ENCODE results near the gene TRIM74.
A peak's percentile ranks its signal among the peaks of the same experiment; 100 is the strongest.
"Not testable (repeated sequence)": the region's sequence is repeated elsewhere in the genome, so short reads cannot be mapped to it uniquely, and the experiment has no call there.

TRIM74 gene

DNA sequence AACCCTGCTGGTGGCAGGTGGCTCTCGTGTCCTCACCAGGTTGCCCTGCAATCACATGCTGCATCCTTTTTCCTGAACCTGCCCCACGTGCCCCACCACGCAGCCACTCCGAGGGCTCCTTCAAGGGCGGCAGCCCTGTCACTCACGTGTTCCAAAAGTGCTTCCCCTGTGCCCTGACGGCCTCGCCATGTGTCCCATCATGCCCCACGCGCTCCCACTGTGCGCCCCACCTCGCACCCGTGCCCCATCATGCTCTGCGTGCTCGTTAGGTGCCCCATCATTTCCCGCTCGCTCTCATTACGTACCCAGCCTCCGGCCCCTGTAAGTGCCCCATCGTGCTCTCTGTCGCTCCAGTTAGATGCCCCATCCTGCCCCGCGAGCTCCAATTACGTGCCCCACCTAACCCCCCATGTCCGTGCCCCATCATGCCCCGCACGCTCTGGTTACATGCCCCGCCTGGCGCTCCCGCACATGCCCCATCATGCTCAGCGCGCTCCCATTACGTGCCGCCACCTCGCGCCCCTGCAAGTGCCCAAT is at the start of gene TRIM74:
TSS of gene TRIM74 (minus strand) at position 487 of the 537 bp plus-strand sequence. CDS start 3,309 bp downstream, outside the sequence.
- DNase-seq (ENCODE audit: low read depth in 3 of 3, low spot score in 1 of 3), result not testable (repeated sequence)

- DNase-seq (ENCODE audit: low read depth in 3 of 3, low spot score in 1 of 3), result not testable (repeated sequence)
Observed at GRCh38 chr7:73006491-73006890, 37.2 kb upstream of the TRIM74 start.

DNA sequence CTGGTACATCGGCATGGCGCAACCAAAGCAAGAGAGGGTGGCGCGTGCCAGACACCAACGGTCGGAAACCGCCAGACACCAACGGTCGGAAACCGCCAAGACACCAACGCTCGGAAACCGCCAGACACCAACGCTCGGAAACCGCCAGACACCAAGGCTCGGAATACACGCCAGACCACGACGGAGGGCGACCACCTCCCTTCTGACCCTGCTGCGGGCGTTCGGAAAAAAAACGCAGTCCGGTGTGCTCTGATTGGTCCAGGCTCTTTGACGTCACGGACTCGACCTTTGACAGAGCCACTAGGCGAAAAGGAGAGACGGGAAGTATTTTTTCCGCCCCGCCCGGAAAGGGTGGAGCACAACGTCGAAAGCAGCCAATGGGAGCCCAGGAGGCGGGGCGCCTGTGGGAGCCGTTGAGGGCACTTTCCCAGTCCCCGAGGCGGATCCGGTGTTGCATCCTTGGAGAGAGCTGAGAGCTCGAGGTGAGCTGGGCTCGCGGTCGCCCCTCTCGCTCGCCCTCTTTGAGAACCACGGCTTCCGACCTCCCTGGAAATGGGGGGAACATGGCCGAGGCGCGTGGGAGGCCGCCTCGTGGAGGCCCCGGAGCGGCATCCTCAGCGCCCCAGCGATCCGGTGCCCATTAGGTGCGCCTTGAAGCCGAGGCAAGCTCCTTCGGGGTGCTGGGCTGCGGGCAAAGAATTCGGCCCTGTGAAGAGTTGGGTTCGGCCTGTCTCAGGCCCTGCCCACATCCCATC is 36.6 kb upstream of the TRIM74 start:
- peak; percentile 68 to 76 (median 76) for DNase-seq (ENCODE audit: low read depth in 3 of 3, low spot score in 1 of 3)

DNA sequence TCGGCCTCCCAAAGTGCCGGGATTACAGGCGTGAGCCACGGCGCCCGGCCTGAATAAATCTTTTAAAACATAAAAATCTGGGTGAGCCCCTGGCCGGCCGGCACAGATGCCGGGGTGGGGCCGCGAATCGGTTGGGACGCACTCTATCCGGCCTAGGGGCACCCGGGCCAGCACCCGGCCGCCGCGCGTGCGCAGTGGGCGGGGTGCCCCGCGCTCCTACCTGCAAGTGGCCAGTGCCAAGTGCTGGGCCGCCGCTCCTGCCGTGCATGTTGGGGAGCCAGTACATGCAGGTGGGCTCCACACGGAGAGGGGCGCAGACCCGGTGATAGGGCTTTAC is 36.1 kb upstream of the TRIM74 start:
- DNase-seq (ENCODE audit: low read depth in 3 of 3, low spot score in 1 of 3), result peak; percentile 28 to 56 (median 28)

- DNase-seq (ENCODE audit: low read depth in 3 of 3, low spot score in 1 of 3), result not testable (repeated sequence)
Observed at GRCh38 chr7:72997887-72998468, 28.7 kb upstream of the TRIM74 start.

DNA sequence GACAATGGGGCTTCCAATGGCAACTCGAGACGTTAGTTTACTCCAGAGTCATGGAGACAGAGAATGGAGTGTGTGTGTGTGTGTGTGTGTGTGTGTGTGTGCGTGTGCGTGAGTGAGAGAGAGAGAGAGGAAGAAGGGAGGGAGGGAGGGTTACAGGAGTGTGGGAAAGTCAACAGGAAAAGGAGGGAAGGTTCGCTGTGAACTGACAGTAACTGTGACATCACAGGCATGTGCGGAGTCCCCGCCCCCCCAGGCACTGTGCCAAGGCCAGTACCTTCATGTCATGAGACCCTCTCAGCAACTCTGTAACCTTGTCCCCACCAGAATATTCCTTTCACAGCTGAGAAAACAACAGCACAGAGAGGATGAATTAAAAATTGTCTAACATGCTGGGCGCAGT is 28.2 kb upstream of the TRIM74 start:
- not testable (repeated sequence) for DNase-seq (ENCODE audit: low read depth in 3 of 3, low spot score in 1 of 3)

GRCh38 chr7:72995484-72995883 is 26.2 kb upstream of the TRIM74 start:
- not testable (repeated sequence) for DNase-seq (ENCODE audit: low read depth in 3 of 3, low spot score in 1 of 3)

GRCh38 chr7:72990146-72990913 is 21.1 kb upstream of the TRIM74 start:
- not testable (repeated sequence) for DNase-seq (ENCODE audit: low read depth in 3 of 3, low spot score in 1 of 3)

- DNase-seq (ENCODE audit: low read depth in 3 of 3, low spot score in 1 of 3), result not testable (repeated sequence)
Observed at GRCh38 chr7:72982084-72982483, 12.8 kb upstream of the TRIM74 start.

DNA sequence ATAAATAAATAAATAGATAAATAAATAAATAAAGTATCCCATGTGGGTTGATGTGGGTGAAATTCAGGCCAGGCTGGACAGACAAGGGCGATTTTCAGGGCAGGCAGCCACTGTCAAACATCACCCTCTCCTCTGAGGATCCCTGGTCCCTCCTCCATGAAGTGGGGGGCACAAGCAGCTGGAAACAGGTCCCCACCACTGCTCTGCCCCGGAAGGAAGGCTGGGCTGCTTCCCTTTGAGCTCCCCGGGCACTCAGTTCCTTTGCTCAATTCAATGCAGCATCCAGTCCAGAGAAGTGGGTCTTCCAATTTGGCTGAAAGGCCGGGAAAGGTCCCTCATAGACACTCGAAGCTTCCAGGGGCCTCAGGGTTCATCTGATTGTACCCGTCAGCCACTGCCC is 11.1 kb upstream of the TRIM74 start:
- not testable (repeated sequence) for DNase-seq (ENCODE audit: low read depth in 3 of 3, low spot score in 1 of 3)

- DNase-seq (ENCODE audit: low read depth in 3 of 3, low spot score in 1 of 3), result not testable (repeated sequence)
Observed at GRCh38 chr7:72976434-72976833, 7.2 kb upstream of the TRIM74 start.

GRCh38 chr7:72975656-72976286 is 6.5 kb upstream of the TRIM74 start:
- DNase-seq (ENCODE audit: low read depth in 3 of 3, low spot score in 1 of 3), result not testable (repeated sequence)

DNA sequence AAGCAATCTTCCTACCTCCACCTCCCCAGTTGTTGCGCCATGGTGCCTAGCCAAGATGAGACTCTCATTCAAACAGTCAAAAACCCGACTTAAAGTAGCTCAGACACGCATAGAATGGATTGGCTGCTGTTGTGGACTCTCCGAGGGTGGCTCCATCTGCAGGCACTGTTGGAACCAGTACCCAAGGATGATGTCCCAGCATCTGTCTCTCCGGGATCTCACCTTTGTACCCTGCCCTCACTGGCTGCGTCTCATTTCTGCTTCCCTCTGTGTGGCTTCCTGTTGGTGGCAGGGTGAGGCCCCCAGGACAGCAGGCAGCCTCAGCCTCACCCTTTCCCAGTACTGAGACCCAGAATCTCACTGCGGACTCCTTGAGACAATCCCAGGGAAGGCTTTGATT is 5.5 kb upstream of the TRIM74 start:
- not testable (repeated sequence) for DNase-seq (ENCODE audit: low read depth in 3 of 3, low spot score in 1 of 3)

DNA sequence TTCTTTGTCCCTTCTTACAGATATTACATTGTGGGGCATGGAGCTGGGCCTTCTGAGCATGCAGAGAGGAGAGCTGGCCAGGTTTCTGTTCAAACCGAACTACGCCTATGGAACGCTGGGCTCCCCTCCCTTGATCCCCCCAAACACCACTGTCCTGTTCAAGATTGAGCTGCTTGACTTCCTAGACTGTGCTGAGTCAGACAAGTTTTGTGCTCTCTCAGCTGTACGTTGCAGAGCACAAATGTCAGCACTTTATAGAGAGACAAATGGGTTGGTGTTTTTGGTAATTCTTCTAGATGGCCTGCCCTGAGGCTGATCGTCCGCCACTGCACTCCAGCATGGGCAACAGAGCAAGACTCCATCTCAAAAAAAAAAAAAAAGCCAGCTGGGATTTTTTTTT is 2.2 kb upstream of the TRIM74 start:
- not testable (repeated sequence) for DNase-seq (ENCODE audit: low read depth in 3 of 3, low spot score in 1 of 3)

- not testable (repeated sequence) for DNase-seq (ENCODE audit: low read depth in 3 of 3, low spot score in 1 of 3)
Observed at GRCh38 chr7:72969688-72970087, 422 bp upstream of the TRIM74 start.

- DNase-seq (ENCODE audit: low read depth in 3 of 3, low spot score in 1 of 3), result not testable (repeated sequence)
Observed at GRCh38 chr7:72966892-72967291, 2.4 kb downstream of the TRIM74 start.

GRCh38 chr7:72965186-72965975 is 3.9 kb downstream of the TRIM74 start:
- not testable (repeated sequence) for DNase-seq (ENCODE audit: low read depth in 3 of 3, low spot score in 1 of 3)

- not testable (repeated sequence) for DNase-seq (ENCODE audit: low read depth in 3 of 3, low spot score in 1 of 3)
Observed at GRCh38 chr7:72963056-72963455, 6.2 kb downstream of the TRIM74 start.

DNA sequence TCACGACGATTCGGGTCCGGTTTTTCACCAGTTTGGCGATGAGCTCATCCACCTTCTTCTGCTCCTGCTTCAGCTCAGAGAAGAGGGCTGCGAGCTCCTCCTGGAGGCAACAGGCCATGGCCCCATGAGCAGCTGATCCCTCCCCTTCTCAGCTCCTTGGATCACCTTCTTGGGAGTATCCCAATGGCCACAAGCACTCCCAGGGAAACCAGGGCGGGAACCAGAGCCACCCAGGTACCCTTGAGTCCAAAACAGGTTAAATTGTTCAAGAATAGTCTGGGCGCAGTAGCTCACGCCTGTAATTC is 8.0 kb downstream of the TRIM74 start:
- DNase-seq (ENCODE audit: low read depth in 3 of 3, low spot score in 1 of 3), result not testable (repeated sequence)

DNA sequence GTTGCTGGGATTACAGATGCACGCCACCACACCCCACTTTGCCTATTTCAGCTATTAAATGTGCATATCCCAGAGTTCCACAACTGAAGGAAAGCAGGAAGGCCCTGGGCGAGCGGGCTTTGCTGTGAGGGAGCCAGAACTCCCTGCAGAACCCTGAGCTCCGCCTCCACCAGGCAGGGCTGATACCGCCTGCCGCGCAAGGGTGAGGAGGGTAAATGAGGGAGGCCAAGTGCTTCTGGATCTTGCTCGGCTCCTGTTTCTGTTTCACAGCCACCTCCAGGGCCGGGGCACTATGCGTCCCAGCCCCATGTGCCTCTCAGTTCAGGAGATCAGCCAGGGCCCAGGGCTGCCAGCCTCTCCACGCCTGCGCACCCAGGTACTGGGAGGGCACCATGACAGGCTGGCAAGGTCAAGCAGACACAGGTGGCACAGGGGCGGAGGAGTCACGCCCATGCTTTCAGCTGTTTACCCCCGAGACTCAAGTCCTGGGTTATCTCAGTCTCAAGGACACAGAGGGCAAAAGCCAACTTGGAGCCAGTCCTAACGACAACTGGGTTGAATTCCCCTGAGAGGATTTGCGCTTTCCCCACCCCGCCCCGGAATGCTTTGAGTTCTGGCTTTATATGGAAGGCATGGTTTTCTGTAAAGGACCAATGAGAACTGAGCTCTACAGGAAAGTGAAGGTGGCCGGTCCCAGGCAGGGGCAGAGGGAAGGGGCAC is 8.5 kb downstream of the TRIM74 start:
- not testable (repeated sequence) for DNase-seq (ENCODE audit: low read depth in 3 of 3, low spot score in 1 of 3)

Measured in stimulated activated CD4-positive, alpha-beta T cell treated with anti-CD3 and anti-CD28 coated beads, TNF-alpha, amount 100 ng/mL, for 1 hour (primary cell).